Neuronal stem cell (in vitro differentiated cells): ENCODE results near the gene SLC22A23.
A peak's percentile ranks its signal among the peaks of the same experiment; 100 is the strongest.

ENCODE experiments used
- DNase-seq: peaks from one replicate; pipeline ENCODE4 v3.0.0-alpha.2; 2013; ENCODE audit warnings: low spot score
- H2AFZ ChIP-seq: one replicate; pipeline ENCODE4 v1.6.1; 2013; ENCODE audit warnings: mild to moderate bottlenecking, low read length, inconsistent platforms
- H2AK5ac ChIP-seq: 2 replicates; pipeline ENCODE4 v1.6.1; 2013; ENCODE audit warnings: low read depth, mild to moderate bottlenecking, inconsistent platforms, low read length, moderate library complexity, mixed read lengths
- H2BK120ac ChIP-seq: 2 replicates; pipeline ENCODE4 v1.6.1; 2013; ENCODE audit warnings: low read depth, mild to moderate bottlenecking, inconsistent platforms, low read length, moderate library complexity, mixed read lengths
- H2BK12ac ChIP-seq: one replicate; pipeline ENCODE4 v1.6.1; 2013; ENCODE audit warnings: low read length, inconsistent platforms
- H2BK15ac ChIP-seq: 2 replicates; pipeline ENCODE4 v1.6.1; 2013; ENCODE audit warnings: mild to moderate bottlenecking, low read length, inconsistent platforms, mixed read lengths
- H2BK5ac ChIP-seq: one replicate; pipeline ENCODE4 v1.6.1; 2013; ENCODE audit warnings: inconsistent platforms, mild to moderate bottlenecking, low read length, moderate library complexity
- H3K14ac ChIP-seq: one replicate; pipeline ENCODE4 v1.6.1; 2013; ENCODE audit warnings: low read length, inconsistent platforms
- H3K18ac ChIP-seq: 2 replicates; pipeline ENCODE4 v1.6.1; 2013; ENCODE audit warnings: low read length, inconsistent platforms
- H3K23ac ChIP-seq: 2 replicates; pipeline ENCODE4 v1.6.1; 2013; ENCODE audit warnings: low read depth, mild to moderate bottlenecking, mixed read lengths, low read length, inconsistent platforms; ENCODE audit not compliant: poor library complexity
- H3K27ac ChIP-seq: replicated peaks from 3 replicates; pipeline ENCODE4 v1.5.1; 2013; ENCODE audit warnings: low read length, inconsistent platforms
- H3K27me3 ChIP-seq, 3 experiments: 2 replicates each; pipeline ENCODE4 v1.6.1; 2013; ENCODE audit warnings: low read length in 3 of 3, mild to moderate bottlenecking in 2 of 3, inconsistent platforms in 1 of 3, low read depth in 1 of 3, mixed read lengths in 1 of 3, moderate library complexity in 1 of 3; ENCODE audit not compliant: control insufficient read depth in 3 of 3, insufficient read depth in 3 of 3
- H3K36me3 ChIP-seq, 2 donors: replicated peaks in 1 of 2; 2 replicates each; pipeline ENCODE4 v1.6.1; 2013; ENCODE audit warnings: low read length in 2 of 2; ENCODE audit not compliant: control insufficient read depth in 2 of 2, insufficient read depth in 2 of 2
- H3K4ac ChIP-seq: 2 replicates; pipeline ENCODE4 v1.6.1; 2013; ENCODE audit warnings: inconsistent platforms, mild to moderate bottlenecking, low read length, moderate library complexity
- H3K4me1 ChIP-seq, 2 donors: 1 replicate in 1 of 2; 2 replicates in 1 of 2; pipeline ENCODE4 v1.6.1; 2013; ENCODE audit warnings: low read length in 2 of 2, low read depth in 1 of 2; ENCODE audit not compliant: control insufficient read depth in 2 of 2, insufficient read depth in 1 of 2
- H3K4me2 ChIP-seq: one replicate; pipeline ENCODE4 v1.6.1; 2013; ENCODE audit warnings: mild to moderate bottlenecking, low read length, inconsistent platforms; ENCODE audit not compliant: insufficient read depth, poor library complexity, severe bottlenecking
- H3K4me3 ChIP-seq, 2 donors: 2 replicates each; pipeline ENCODE4 v1.5.1; 2013; ENCODE audit warnings: low read length in 2 of 2, mild to moderate bottlenecking in 2 of 2, inconsistent platforms in 1 of 2, moderate library complexity in 1 of 2
- H3K79me1 ChIP-seq: one replicate; pipeline ENCODE4 v1.6.1; 2013; ENCODE audit warnings: low read depth, mild to moderate bottlenecking, inconsistent platforms, low read length, moderate library complexity
- H3K9ac ChIP-seq: one replicate; pipeline ENCODE4 v1.6.1; 2013; ENCODE audit warnings: mild to moderate bottlenecking, low read depth, low read length, inconsistent platforms; ENCODE audit not compliant: poor library complexity
- H3K9me3 ChIP-seq, 2 donors: replicated peaks in 1 of 2; 2 replicates each; pipeline versions ENCODE3 to v1.6.1; 2013; ENCODE audit warnings: low read length in 2 of 2, mild to moderate bottlenecking in 2 of 2, inconsistent platforms in 1 of 2, low read depth in 1 of 2, mixed read lengths in 1 of 2, moderate library complexity in 1 of 2; ENCODE audit not compliant: control insufficient read depth in 2 of 2, insufficient read depth in 1 of 2
- H4K8ac ChIP-seq: one replicate; pipeline ENCODE4 v1.6.1; 2013; ENCODE audit warnings: low read depth, mild to moderate bottlenecking, inconsistent platforms, low read length, moderate library complexity
- H4K91ac ChIP-seq: one replicate; pipeline ENCODE4 v1.6.1; 2013; ENCODE audit warnings: low read length, low read depth, mild to moderate bottlenecking, inconsistent platforms; ENCODE audit not compliant: poor library complexity
- WGBS, 2 donors: extraction: QIAGEN DNeasy Blood & Tissue Kit; methylation state at CpG; one replicate each; pipeline ENCODE4 v1.1.7; 2013; ENCODE audit warnings: missing lambda C conversion rate in 2 of 2, mixed read lengths in 1 of 2; ENCODE audit not compliant: insufficient read length in 2 of 2, insufficient replicate concordance in 1 of 2; ENCODE audit errors: extremely low coverage in 2 of 2; 5-methylcytosine and 5-hydroxymethylcytosine counted together

The SLC22A23 gene

DNA sequence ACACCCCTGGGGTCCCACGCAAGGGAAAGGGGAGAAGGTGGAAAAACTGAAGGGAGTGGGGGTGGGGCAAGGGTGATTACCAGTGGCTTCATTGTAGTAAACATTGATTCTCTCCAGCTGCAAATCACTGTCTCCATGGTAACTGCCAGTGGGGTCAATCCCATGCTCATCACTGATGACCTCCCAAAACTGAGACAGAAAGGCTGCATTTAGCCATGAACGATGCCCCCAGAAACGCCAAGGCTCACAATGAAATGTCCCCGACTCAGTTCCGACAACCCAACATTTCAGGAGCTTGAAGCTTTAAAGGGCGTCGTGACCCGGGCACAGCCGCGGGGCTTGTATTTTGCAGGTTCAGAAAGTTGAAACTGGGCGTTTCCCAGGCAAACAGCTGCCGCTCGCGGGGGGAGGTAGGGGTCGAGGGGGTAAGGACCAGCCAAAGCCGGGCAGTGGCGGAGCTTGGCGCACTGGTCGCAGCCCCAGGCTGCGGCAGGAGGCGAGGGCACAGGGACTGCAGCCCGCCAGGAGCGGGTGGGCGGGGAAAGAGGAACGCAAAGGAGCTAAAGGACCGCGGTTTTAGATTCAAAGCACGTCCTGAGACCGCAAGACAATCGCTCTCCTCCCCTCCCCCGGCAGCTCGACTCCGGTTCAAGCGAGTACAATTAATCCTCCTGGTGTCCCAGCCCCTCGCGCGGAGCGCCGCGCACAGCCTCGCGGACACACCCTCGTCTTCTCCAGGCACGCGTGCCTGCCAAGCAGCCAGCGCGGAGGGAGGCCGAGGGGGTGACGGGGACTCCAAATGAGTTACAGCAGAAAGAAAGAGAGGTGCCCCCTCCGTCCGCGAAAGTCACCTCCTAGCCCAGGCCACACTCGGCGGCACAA is 230.1 kb downstream of the SLC22A23 start:
- Histone ChIP-seq H3K27ac (peak overlapping the region; percentile 26), H3K23ac (peak overlapping the region; percentile 99), H2BK15ac (peak overlapping the region; percentile 6), H4K8ac (no peak overlapping the region), H2BK120ac (peak overlapping the region; percentile 3), H3K4me3 (peak overlapping the region; percentile 92 to 95), H2AK5ac (peak overlapping the region; percentile 59), H3K27me3 (no peaks in the 10 kb centered on the region), H4K91ac (no peak overlapping the region), H2AFZ (no peak overlapping the region), H3K9me3 (peaks cover 0 to 3% of the 10 kb centered on the region in 2 donors), H3K4me1 (peaks cover 6 to 9% of the 10 kb centered on the region in 2 donors), H3K36me3 (peaks cover 6 to 29% of the 10 kb centered on the region in 2 donors), H3K9ac (peak overlapping the region; percentile 99), H2BK12ac (no peak overlapping the region), H3K79me1 (peaks cover 13% of the 10 kb centered on the region), H3K14ac (peak overlapping the region; percentile 100), H2BK5ac (peak overlapping the region; percentile 87), H3K4me2 (peak overlapping the region; percentile 100), H3K18ac (peak overlapping the region; percentile 99), H3K4ac (peak overlapping the region; percentile 0)
- WGBS, 2 donors = no CpG with 5 or more reads among the region's 54 CpGs
- DNase-seq = peak; percentile 71

DNA sequence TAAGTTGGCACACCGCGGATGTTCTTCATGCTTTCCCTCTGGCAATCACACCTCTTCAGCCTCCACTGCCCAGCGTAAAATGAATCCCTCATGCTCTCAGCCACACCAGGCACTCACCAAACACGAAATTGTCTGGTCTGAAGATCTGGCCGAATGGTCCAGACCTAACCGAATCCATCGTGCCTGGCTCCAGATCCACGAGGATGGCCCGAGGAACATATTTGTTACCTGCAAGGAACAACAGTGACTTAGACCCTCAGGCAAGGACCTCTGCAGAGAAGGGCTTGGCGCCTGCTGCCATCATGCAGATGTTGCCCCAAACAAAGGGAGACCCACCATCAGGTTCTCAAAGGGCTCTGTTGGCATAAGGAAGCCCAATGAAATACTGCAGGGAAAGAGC is 230.8 kb downstream of the SLC22A23 start:
- H2BK5ac ChIP-seq = no peak overlapping the region
- H2AK5ac ChIP-seq = no peak overlapping the region
- H2BK15ac ChIP-seq = no peak overlapping the region
- no CpG with 5 or more reads among the region's 10 CpGs for WGBS, 2 donors
- H3K9me3 ChIP-seq = peaks cover 0 to 3% of the 10 kb centered on the region in 2 donors
- DNase-seq = no peak
- H3K4me2 ChIP-seq = peak overlapping the region; percentile 100
- H3K36me3 ChIP-seq = peaks cover 6 to 29% of the 10 kb centered on the region in 2 donors
- no peak overlapping the region for H4K91ac ChIP-seq
- H3K9ac ChIP-seq = peak overlapping the region; percentile 63
- no peak overlapping the region for H2BK12ac ChIP-seq
- H3K4me1 ChIP-seq = peaks cover 6 to 11% of the 10 kb centered on the region in 2 donors
- H3K14ac ChIP-seq = no peak overlapping the region
- H4K8ac ChIP-seq = peak overlapping the region; percentile 94
- peak overlapping the region; percentile 92 to 95 for H3K4me3 ChIP-seq
- H3K4ac ChIP-seq = no peak overlapping the region
- H2AFZ ChIP-seq = no peak overlapping the region
- H3K79me1 ChIP-seq = peaks cover 13% of the 10 kb centered on the region
- no peak overlapping the region for H3K23ac ChIP-seq
- no peak overlapping the region for H2BK120ac ChIP-seq
- H3K27me3 ChIP-seq = no peaks in the 10 kb centered on the region
- no peak overlapping the region for H3K18ac ChIP-seq
- H3K27ac ChIP-seq = no peak overlapping the region

DNA sequence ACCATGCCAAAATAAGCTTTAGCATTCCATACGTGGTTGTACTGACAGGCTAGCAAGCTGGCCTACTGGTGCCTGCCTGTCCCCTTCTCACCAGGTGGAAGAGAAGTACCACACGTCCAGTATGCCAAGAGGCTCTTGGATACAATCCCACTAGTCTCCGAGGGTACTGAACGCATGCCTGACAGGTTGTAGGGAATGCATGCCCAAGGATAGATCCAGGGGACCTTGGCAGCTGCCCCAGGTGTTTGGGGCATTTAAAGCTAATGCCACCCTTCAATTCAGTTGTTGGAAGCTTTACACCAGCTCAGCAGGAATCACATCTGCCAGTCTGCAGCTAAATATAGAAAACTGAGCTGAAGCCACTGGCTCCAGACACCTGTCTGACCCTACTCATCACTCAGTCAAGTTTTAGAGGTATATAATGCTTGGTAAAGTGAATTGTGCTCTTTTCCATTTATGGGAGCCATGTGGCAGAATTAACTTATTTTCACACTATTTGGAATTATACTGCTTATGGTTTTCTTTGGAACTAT is 234.3 kb downstream of the SLC22A23 start:
- Histone ChIP-seq H3K23ac (peak overlapping the region; percentile 37), H2BK5ac (no peak overlapping the region), H2AFZ (no peak overlapping the region), H4K8ac (no peak overlapping the region), H2BK12ac (no peak overlapping the region), H2AK5ac (no peak overlapping the region), H3K27me3 (no peaks in the 10 kb centered on the region), H3K4me3 (no peak overlapping the region), H3K79me1 (peaks cover 13% of the 10 kb centered on the region), H3K14ac (no peak overlapping the region), H3K27ac (no peak overlapping the region), H3K9me3 (peaks cover 0 to 3% of the 10 kb centered on the region in 2 donors), H3K4me2 (no peak overlapping the region), H4K91ac (no peak overlapping the region), H3K4ac (no peak overlapping the region), H3K9ac (no peak overlapping the region), H3K18ac (no peak overlapping the region), H2BK120ac (no peak overlapping the region), H2BK15ac (no peak overlapping the region), H3K36me3 (peaks cover 6 to 29% of the 10 kb centered on the region in 2 donors), H3K4me1 (peaks cover 6 to 9% of the 10 kb centered on the region in 2 donors)
- no CpG with 5 or more reads among the region's 4 CpGs for WGBS, 2 donors
- no peak for DNase-seq

DNA sequence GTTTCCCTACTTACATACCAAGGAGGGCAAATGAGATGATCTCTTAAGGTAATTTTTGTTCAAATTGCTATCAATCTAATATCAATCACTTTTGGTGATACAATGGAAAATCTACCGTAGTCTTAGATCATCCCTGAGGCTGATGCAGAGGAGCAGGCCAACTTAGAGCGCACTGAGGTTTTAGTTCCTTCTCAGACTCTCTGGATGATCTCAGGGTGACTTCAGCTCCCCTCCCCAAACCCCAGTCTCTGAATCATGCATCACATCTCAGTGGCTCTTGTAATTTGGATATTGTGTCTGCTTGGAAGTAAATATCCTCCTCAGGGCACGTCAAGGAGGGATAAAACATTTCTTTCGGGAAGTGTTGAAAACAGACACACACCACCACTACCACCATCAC is 235.3 kb downstream of the SLC22A23 start:
- H4K8ac ChIP-seq = no peak overlapping the region
- H3K9ac ChIP-seq = no peak overlapping the region
- H2AFZ ChIP-seq = no peak overlapping the region
- WGBS, 2 donors = no CpG with 5 or more reads among the region's 4 CpGs
- peaks cover 0 to 3% of the 10 kb centered on the region in 2 donors for H3K9me3 ChIP-seq
- H4K91ac ChIP-seq = no peak overlapping the region
- H3K18ac ChIP-seq = no peak overlapping the region
- H3K14ac ChIP-seq = no peak overlapping the region
- no peak overlapping the region for H2BK12ac ChIP-seq
- no peak overlapping the region for H3K23ac ChIP-seq
- no peak overlapping the region for H3K4me3 ChIP-seq
- H3K36me3 ChIP-seq = peaks cover 6 to 28% of the 10 kb centered on the region in 2 donors
- no peak overlapping the region for H3K27ac ChIP-seq
- H2BK120ac ChIP-seq = no peak overlapping the region
- H3K79me1 ChIP-seq = peaks cover 5% of the 10 kb centered on the region
- no peak overlapping the region for H3K4ac ChIP-seq
- no peak overlapping the region for H2AK5ac ChIP-seq
- no peak for DNase-seq
- H3K4me1 ChIP-seq = peaks cover 6 to 9% of the 10 kb centered on the region in 2 donors
- no peak overlapping the region for H2BK5ac ChIP-seq
- H3K4me2 ChIP-seq = no peak overlapping the region
- H3K27me3 ChIP-seq = no peaks in the 10 kb centered on the region
- H2BK15ac ChIP-seq = no peak overlapping the region
